ENCODE measurements around the gene RNPEPL1. TPM values are rescaled to one million over a fixed set of nuclear protein-coding genes. Genes with fewer than 3 reads are reported as not detected.
"Not testable (repeated sequence)": the region's sequence is repeated elsewhere in the genome, so short reads cannot be mapped to it uniquely, and the experiment has no call there.

RNPEPL1 gene
- total and polyA plus RNA-seq, 7 donors = 48.8 to 79.6 (median 59.4) TPM

DNA sequence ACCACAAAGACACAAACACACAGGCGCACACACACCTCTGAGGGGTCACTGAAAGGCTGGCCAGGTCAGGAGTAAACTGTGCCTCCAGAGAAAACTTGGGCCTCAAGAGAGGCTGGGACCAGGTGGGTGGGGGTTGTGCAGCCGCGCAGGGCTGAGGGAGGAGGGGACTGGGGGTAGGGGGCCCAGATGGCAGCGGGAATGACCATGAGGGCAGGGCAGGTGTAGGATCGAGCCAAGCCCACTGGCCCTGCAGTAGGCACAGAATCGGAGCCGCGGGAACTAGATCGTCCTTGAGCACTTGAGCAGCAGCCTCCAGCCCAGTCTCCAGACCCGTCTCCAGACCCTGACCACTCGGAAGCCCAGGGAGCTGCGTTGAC, 47.3 kb upstream of the RNPEPL1 start:
- intact Hi-C loops (cut with DNase I) = no loop called here
- Histone ChIP-seq H3K27ac (no peak overlapping the region), H3K36me3 (ENCODE audit: insufficient read depth in 1 of 2, low read depth in 1 of 2) (peaks cover 4 to 13% of the 10 kb centered on the region in 2 donors), H3K4me1 (no peaks in the 10 kb centered on the region), H3K9me3 (no peaks in the 10 kb centered on the region), H3K27me3 (ENCODE audit: insufficient read depth in 3 of 3, low read length in 2 of 3) (peaks cover 0 to 4% (median 0%) of the 10 kb centered on the region in 3 donors), H3K4me3 (no peak overlapping the region)
- 90 to 93% (median 91%) methylated on average over 12 of the region's 12 CpGs for WGBS, 3 donors
- TF ChIP-seq, protein P1, sequence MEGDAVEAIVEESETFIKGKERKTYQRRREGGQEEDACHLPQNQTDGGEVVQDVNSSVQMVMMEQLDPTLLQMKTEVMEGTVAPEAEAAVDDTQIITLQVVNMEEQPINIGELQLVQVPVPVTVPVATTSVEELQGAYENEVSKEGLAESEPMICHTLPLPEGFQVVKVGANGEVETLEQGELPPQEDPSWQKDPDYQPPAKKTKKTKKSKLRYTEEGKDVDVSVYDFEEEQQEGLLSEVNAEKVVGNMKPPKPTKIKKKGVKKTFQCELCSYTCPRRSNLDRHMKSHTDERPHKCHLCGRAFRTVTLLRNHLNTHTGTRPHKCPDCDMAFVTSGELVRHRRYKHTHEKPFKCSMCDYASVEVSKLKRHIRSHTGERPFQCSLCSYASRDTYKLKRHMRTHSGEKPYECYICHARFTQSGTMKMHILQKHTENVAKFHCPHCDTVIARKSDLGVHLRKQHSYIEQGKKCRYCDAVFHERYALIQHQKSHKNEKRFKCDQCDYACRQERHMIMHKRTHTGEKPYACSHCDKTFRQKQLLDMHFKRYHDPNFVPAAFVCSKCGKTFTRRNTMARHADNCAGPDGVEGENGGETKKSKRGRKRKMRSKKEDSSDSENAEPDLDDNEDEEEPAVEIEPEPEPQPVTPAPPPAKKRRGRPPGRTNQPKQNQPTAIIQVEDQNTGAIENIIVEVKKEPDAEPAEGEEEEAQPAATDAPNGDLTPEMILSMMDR (IDR thresholded peaks at IDR 0.05) = no peak
- no peak for DNase-seq
- ATAC-seq = no peak

DNA sequence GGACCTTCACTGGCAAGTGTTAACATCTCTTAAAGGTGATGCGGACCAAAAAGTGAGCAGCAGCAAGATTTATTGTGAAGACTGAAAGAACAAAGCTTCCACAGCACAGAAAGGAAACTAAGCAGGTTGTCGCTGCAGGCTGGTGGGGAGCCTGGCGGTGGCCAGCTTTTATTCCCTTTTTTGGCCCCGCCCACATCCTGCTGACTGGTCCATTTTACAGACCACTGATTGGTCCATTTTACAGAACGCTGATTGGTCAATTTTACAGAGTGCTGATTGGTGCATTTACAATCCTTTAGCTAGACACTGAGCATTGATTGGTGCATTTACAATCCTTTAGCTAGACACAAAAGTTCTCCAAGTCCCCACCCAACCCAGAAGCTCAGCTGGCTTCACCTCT, 46.4 kb upstream of the RNPEPL1 start:
- not testable (repeated sequence) for ATAC-seq, H3K27ac ChIP-seq
- 95 to 97% (median 96%) methylated on average over 5 of the region's 5 CpGs for WGBS, 3 donors

DNA sequence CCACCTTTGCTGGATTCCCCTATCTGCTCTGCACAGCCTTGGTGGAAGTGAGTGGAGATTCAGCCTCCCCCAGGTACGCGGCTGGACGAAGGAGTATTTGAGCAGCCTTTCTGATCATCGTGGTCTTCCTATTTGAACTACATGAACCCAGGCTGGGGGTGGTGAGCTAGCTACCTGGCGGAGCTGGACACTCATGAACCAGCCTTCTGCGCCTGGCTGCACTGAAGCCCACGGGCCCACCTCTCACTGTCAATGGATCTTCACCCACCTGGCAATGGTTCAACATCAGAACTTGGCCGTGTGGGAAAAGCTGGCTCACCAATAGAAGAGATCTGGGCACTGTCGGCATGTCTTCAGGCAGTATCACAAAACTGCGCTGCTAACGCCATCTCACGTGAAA, 45.9 kb upstream of the RNPEPL1 start:
- TF ChIP-seq, protein P1 (IDR thresholded peaks at IDR 0.05) = no peak
- peaks cover 0 to 4% (median 0%) of the 10 kb centered on the region in 3 donors for H3K27me3 ChIP-seq (ENCODE audit: insufficient read depth in 3 of 3, low read length in 2 of 3)
- no peak overlapping the region for H3K4me3 ChIP-seq
- no peak overlapping the region for H3K27ac ChIP-seq
- WGBS, 3 donors = 93 to 96% (median 93%) methylated on average over 12 of the region's 12 CpGs
- intact Hi-C loops (cut with DNase I) = no loop called here
- ATAC-seq (no peak), DNase-seq (no peak)
- peaks cover 4 to 13% of the 10 kb centered on the region in 2 donors for H3K36me3 ChIP-seq (ENCODE audit: insufficient read depth in 1 of 2, low read depth in 1 of 2)
- no peaks in the 10 kb centered on the region for H3K9me3 ChIP-seq
- H3K4me1 ChIP-seq = no peaks in the 10 kb centered on the region

More for the DNA sequence above, 46.4 kb upstream of the RNPEPL1 start:
- intact Hi-C loops (cut with DNase I); H3K27me3 ChIP-seq (ENCODE audit: insufficient read depth in 3 of 3, low read length in 2 of 3); DNase-seq; H3K4me3 ChIP-seq; H3K9me3 ChIP-seq; H3K4me1 ChIP-seq: not testable (repeated sequence)
- peaks cover 4 to 13% of the 10 kb centered on the region in 2 donors for H3K36me3 ChIP-seq (ENCODE audit: insufficient read depth in 1 of 2, low read depth in 1 of 2)

DNA sequence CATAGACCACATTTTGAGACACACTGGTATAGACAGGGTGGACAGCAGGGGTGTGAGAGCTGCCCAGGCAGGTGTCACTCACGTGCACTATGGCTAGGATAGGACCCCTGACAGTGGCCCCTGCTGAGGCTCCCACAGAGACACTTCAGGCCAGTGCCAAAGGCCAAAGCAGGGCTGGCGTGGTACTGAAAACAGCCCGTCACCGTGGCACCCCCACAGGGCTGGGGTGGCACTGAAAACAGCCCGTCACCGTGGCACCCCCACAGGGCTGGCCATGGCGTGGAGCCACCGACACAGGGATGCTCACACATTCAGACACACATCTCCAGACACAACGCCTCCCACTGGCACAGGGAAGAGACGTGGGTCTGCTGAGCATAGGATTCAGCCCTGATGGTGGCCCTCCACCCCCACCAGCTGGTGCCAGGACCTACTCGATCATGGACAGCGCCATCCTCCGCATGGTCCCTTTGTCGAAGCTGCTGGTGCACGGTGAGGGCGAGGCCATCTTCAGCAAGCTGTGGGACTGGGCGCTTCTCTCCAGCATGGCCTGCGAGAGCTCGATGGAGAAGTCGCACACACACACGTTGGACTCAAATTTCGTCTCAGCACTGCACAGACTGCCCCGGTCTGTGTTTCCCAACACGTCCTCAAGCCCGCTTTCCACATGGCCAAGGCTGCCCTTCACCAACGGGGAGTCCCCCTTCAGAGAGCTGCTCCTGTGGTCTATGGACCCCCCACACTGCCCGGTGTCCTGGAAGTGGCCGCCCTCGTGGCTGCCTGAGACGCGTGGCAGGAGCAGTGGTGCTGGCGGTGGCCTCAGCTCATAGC, 44.6 kb upstream of the RNPEPL1 start:
- H3K4me1 ChIP-seq = no peaks in the 10 kb centered on the region
- ATAC-seq (no peak), DNase-seq (no peak)
- intact Hi-C loops (cut with DNase I) = no loop called here
- peaks cover 4 to 13% of the 10 kb centered on the region in 2 donors for H3K36me3 ChIP-seq (ENCODE audit: insufficient read depth in 1 of 2, low read depth in 1 of 2)
- no peak overlapping the region for H3K27ac ChIP-seq
- peaks cover 0 to 4% (median 0%) of the 10 kb centered on the region in 3 donors for H3K27me3 ChIP-seq (ENCODE audit: insufficient read depth in 3 of 3, low read length in 2 of 3)
- no peaks in the 10 kb centered on the region for H3K9me3 ChIP-seq
- TF ChIP-seq, protein P1 (IDR thresholded peaks at IDR 0.05) = no peak
- no peak overlapping the region for H3K4me3 ChIP-seq
- 95 to 96% (median 95%) methylated on average over 32 of the region's 32 CpGs for WGBS, 3 donors

DNA sequence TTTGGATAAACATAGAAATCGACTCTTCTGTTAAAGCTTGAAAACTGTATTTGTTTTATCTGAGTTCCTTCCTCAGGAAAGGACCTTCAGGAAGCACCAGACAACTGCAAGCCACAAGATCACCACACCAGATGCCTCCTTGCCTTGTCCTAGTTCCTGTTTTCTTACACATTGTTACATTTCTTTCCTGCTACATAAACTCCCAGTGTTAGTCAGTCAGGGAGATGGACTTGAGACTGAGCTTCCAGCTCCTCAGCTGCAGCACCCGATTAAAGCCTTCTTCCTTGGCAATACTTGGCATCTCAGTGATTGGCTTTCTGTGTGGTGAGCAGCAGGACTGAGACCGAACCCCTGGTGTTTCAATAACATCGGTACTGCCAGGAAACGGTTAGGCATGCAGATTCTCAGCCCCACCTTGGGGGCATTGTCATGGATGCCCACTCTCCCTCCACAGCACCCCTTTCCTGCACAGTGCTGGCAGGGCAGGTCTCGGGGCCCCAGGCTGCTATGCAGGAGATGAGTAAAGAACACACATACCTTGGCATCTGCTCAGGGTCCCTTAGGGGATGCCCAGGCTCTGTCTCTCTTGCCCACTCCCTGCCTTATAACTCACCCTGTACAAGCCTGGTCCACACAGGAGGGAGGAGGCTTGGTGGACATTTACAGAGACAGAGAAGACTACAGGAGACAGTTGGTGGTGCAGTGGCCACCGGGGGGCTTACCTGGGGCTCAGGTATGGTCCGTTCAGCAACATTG, 43.1 kb upstream of the RNPEPL1 start:
- ATAC-seq = no peak
- TF ChIP-seq, protein P1 (IDR thresholded peaks at IDR 0.05) = no peak
- intact Hi-C loops (cut with DNase I) = no loop called here
- 80 to 94% (median 91%) methylated on average over 8 of the region's 8 CpGs for WGBS, 3 donors
- peaks cover 0 to 4% (median 0%) of the 10 kb centered on the region in 3 donors for H3K27me3 ChIP-seq (ENCODE audit: insufficient read depth in 3 of 3, low read length in 2 of 3)
- H3K36me3 ChIP-seq (ENCODE audit: insufficient read depth in 1 of 2, low read depth in 1 of 2) = peaks cover 4 to 18% of the 10 kb centered on the region in 2 donors
- H3K9me3 ChIP-seq = no peaks in the 10 kb centered on the region
- no peak for DNase-seq
- H3K4me1 ChIP-seq = no peaks in the 10 kb centered on the region
- no peak overlapping the region for H3K4me3 ChIP-seq
- no peak overlapping the region for H3K27ac ChIP-seq

All from psoas muscle (tissue), 8 donors.